A673 (cell line): ENCODE measurements around the gene MTHFR.

Source experiments
- EZH2 ChIP-seq: fragments of 200-600 bp; sonication (generic); IDR thresholded peaks from 2 replicates; pipeline ENCODE4 v1.6.1; 2017; ENCODE audit warnings: borderline replicate concordance, low read depth, mild to moderate bottlenecking, mixed read lengths, antibody characterized with exemption, low read length; ENCODE audit not compliant: poor library complexity, severe bottlenecking
- TF ChIP-seq, protein P1 (sequence below): fragments of 300-800, 200-600 bp; sonication (generic); conservative IDR thresholded peaks from 2 replicates; pipeline ENCODE4 v1.5.1; 2017; ENCODE audit warnings: low read depth, mild to moderate bottlenecking, antibody characterized with exemption, low read length, moderate library complexity, mixed read lengths

DNA sequence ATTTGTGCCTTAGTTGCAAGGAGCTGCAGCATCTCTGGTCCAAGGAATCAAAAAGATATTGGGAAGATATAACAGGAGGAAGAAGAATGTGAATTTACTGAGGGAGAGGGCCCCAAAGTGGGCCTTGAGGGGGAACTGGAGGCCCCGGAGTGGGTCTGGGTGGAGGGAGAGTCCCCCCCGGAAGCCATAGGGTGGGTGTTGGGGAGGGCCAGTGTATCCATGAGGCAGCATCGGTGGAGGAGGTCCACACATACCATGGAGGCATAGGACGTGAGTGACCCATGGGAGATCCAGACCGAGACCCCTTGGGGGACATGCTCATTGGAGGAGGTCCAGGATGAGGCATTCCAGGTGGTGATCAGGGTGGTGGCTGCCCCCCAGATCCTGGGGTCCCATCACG lies 44.5 kb downstream of the MTHFR start:
- TF ChIP-seq, protein P1, sequence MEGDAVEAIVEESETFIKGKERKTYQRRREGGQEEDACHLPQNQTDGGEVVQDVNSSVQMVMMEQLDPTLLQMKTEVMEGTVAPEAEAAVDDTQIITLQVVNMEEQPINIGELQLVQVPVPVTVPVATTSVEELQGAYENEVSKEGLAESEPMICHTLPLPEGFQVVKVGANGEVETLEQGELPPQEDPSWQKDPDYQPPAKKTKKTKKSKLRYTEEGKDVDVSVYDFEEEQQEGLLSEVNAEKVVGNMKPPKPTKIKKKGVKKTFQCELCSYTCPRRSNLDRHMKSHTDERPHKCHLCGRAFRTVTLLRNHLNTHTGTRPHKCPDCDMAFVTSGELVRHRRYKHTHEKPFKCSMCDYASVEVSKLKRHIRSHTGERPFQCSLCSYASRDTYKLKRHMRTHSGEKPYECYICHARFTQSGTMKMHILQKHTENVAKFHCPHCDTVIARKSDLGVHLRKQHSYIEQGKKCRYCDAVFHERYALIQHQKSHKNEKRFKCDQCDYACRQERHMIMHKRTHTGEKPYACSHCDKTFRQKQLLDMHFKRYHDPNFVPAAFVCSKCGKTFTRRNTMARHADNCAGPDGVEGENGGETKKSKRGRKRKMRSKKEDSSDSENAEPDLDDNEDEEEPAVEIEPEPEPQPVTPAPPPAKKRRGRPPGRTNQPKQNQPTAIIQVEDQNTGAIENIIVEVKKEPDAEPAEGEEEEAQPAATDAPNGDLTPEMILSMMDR: no peak
- TF ChIP-seq EZH2: no peak
